Psoas muscle (tissue), 8 donors: Measurements from ENCODE around the gene BIN2. TPM values are rescaled to one million over a fixed set of nuclear protein-coding genes. Genes with fewer than 3 reads are reported as not detected.

ENCODE experiments used
- ATAC-seq, 4 donors: fragments of 200-7000 bp; cut with Tn5 transposase; one replicate each; pipeline ENCODE4 v1.9.1; 2020; ENCODE audit warnings: moderate library complexity in 3 of 4, mild to moderate bottlenecking in 2 of 4
- DNase-seq, 2 donors: peaks; one replicate each; pipeline ENCODE4 v3.0.0-alpha.2; 2020
- H3K27ac ChIP-seq: fragments of 200-600 bp; one replicate; pipeline ENCODE4 v1.8.0; 2022
- H3K27me3 ChIP-seq, 3 donors: fragments of 200-600 bp in 1 of 3; one replicate each; pipeline versions ENCODE4 v1.6.1 to v1.8.0; 2013 to 2022; ENCODE audit warnings: low read length in 2 of 3, mild to moderate bottlenecking in 2 of 3, moderate library complexity in 1 of 3; ENCODE audit not compliant: insufficient read depth in 3 of 3
- H3K36me3 ChIP-seq, 2 donors: fragments of 200-600 bp in 1 of 2; one replicate each; pipeline versions ENCODE4 v1.6.1 to v1.8.0; 2013 to 2022; ENCODE audit warnings: low read depth in 1 of 2, mild to moderate bottlenecking in 1 of 2, moderate library complexity in 1 of 2; ENCODE audit not compliant: insufficient read depth in 1 of 2
- H3K4me1 ChIP-seq: fragments of 200-600 bp; one replicate; pipeline ENCODE4 v1.8.0; 2022
- H3K4me3 ChIP-seq: fragments of 200-600 bp; one replicate; pipeline ENCODE4 v1.8.0; 2022; ENCODE audit warnings: mild to moderate bottlenecking
- H3K9me3 ChIP-seq: fragments of 200-600 bp; one replicate; pipeline ENCODE4 v1.8.0; 2022
- CTCF ChIP-seq: fragments of 200-600 bp; IDR thresholded peaks from one replicate; pipeline ENCODE4 v1.8.0; 2022; ENCODE audit warnings: antibody characterized with exemption
- WGBS, 3 donors: extraction: QIAGEN DNeasy Blood & Tissue Kit; methylation state at CpG; one replicate each; pipeline versions ENCODE4 v1.1.6 to v1.1.7; 2013; 5-methylcytosine and 5-hydroxymethylcytosine counted together
- intact Hi-C, 2 donors: fragments of 100-400 bp; cut with DNase I; formaldehyde crosslinking; loops; one replicate each; pipeline versions ENCODE4 v1.11.0 to v1.14.2; 2022
- polyA plus RNA-seq, 3 donors: library from polyadenylated mRNA; stranded (reverse); fragments of 200-250 nt; gene quantifications; one replicate each; pipeline ENCODE4 v1.2.3, GENCODE V29; 2013
- total RNA-seq, 4 donors: library from RNA; stranded (reverse); fragmentation: NEBNext Ultra II Directional in 2 of 4; extraction: Animal tissue kit (Norgen Biotek cat#: 25700) in 2 of 4; gene quantifications; one replicate each; pipeline versions ENCODE4 v1.2.1 to v1.2.4, GENCODE V29; 2021 to 2023
- donor health status: healthy with polysubstance abuse.
- donor health status: DM: no; HTN: no; CAD: no; lungs with moderate emphysema.
- donor health status: Bipolar disorder and iron deficiency.
- donor health status: healthy.
- donor health status: DM: yes; HTN: yes; CAD: no.
- donor health status: DM: no; HTN: no; CAD: no.
- donor health status: DM: no; HTN: no; CAD: no.
- donor health status: DM: yes; HTN: yes; CAD: no.

The BIN2 gene
- total and polyA plus RNA-seq, 7 donors = 0.37 to 2.0 (median 0.81) TPM

- no peaks in the 10 kb centered on the region for H3K9me3 ChIP-seq
- intact Hi-C loops = no loop called here
- TF ChIP-seq CTCF = no peak
- H3K27me3 ChIP-seq = peaks cover 0 to 5% (median 0%) of the 10 kb centered on the region in 3 donors
- no peaks in the 10 kb centered on the region for H3K36me3 ChIP-seq
- no peak overlapping the region for H3K27ac ChIP-seq
- no peaks in the 10 kb centered on the region for H3K4me1 ChIP-seq
- WGBS, 3 donors = 75 to 89% (median 81%) methylated on average over 2 of the region's 2 CpGs
- DNase-seq (no peak), ATAC-seq (no peak)
- no peak overlapping the region for H3K4me3 ChIP-seq
Measured at GRCh38 chr12:51362747-51363342, 38.9 kb upstream of the BIN2 start.

- Histone ChIP-seq H3K4me3 (no peak overlapping the region), H3K36me3 (no peaks in the 10 kb centered on the region), H3K9me3 (no peaks in the 10 kb centered on the region), H3K27ac (no peak overlapping the region), H3K4me1 (no peaks in the 10 kb centered on the region), H3K27me3 (peaks cover 0 to 5% (median 0%) of the 10 kb centered on the region in 3 donors)
- TF ChIP-seq CTCF = no peak
- intact Hi-C loops = no loop called here
- ATAC-seq (no peak), DNase-seq (no peak)
- WGBS, 3 donors = 73 to 80% (median 73%) methylated on average over 6 of the region's 6 CpGs
Measured at GRCh38 chr12:51362307-51362706, 38.3 kb upstream of the BIN2 start.

- intact Hi-C loops = no loop called here
- TF ChIP-seq CTCF = no peak
- DNase-seq (no peak), ATAC-seq (no peak)
- H3K36me3 ChIP-seq = no peaks in the 10 kb centered on the region
- H3K4me3 ChIP-seq = no peak overlapping the region
- 74 to 84% (median 81%) methylated on average over 8 of the region's 8 CpGs for WGBS, 3 donors
- peaks cover 0 to 5% (median 0%) of the 10 kb centered on the region in 3 donors for H3K27me3 ChIP-seq
- H3K4me1 ChIP-seq = no peaks in the 10 kb centered on the region
- H3K27ac ChIP-seq = no peak overlapping the region
- no peaks in the 10 kb centered on the region for H3K9me3 ChIP-seq
Measured at GRCh38 chr12:51361161-51362016, 37.4 kb upstream of the BIN2 start.

GRCh38 chr12:51360315-51360714 lies 36.3 kb upstream of the BIN2 start:
- Histone ChIP-seq H3K27me3 (peaks cover 0 to 5% (median 0%) of the 10 kb centered on the region in 3 donors), H3K36me3 (no peaks in the 10 kb centered on the region), H3K9me3 (no peaks in the 10 kb centered on the region), H3K4me1 (no peaks in the 10 kb centered on the region), H3K4me3 (no peak overlapping the region), H3K27ac (no peak overlapping the region)
- no peak for ATAC-seq
- 90 to 98% (median 92%) methylated on average over 2 of the region's 2 CpGs for WGBS, 3 donors
- no peak for TF ChIP-seq CTCF
- DNase-seq = no peak
- intact Hi-C loops = no loop called here
